Measurements from ENCODE around the gene CNOT1.

DNA sequence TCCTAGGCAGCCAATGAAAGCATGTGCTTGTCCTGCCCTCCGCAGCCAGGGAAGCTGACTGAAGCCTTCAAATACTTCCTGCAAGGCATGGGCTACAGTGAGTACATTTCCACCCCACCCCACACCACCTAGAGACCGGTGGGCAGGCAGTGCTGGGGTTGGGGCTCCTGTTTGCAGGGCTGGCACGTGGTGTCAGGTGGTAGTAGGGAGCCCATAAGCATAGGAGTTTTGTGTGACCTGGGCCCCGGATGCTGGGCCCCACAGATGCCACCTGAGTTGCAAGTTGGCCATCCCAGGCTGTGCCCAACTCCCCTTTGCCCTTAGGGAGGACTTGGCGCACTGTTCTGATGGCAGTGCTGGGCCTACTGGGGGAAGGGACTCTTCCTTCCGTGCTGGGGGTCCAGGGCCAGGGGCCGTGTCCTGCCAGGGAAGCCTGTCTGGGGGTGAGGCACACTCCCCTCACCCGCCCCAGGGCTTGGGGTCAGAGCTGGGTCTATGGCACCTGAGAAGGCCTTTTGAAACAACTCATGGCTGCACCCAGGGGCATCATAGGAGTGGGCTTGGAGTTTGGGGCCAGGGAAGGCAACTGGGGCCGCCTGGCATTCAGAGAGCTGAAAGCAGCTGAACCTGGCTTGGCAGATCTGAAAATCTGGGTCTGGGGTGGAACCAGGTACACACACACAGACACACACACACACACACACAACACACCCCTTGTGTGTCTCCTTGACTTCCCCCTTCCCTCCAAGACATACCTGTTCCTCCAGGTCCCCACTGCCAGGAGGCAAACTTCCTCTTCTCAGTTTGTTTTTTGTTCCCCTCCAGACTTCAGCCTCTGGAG lies 120.2 kb downstream of the CNOT1 start:
- TF ChIP-seq GATA2 (IDR thresholded peaks at IDR 0.05; ENCODE audit: low read depth, low read length) (no peak), GATA3 (IDR thresholded peaks at IDR 0.05; ENCODE audit: low read depth, low read length) (no peak)
